Activated B cell treated with CpG ODN at 0.5 μM for 24 hours (primary cell): ENCODE results near the gene SREK1IP1. TPM values are rescaled to one million over a fixed set of nuclear protein-coding genes. Genes with fewer than 3 reads are reported as not detected.

Experiments
- ATAC-seq: fragments of 200-7000 bp; cut with Tn5 transposase; one replicate; pipeline ENCODE4 v1.10.0; 2021; ENCODE audit warnings: low read depth, mild to moderate bottlenecking, moderate library complexity
- CTCF ChIA-PET: fragments of 350-600 bp; sonication (Branson Sonifier 250); formaldehyde crosslinking; loops from one replicate; lab custom pipeline; 2021; ENCODE audit warnings: antibody characterized with exemption; lab: Charles Lee
- POLR2A ChIA-PET: fragments of 350-600 bp; sonication (Branson Sonifier 250); formaldehyde crosslinking; loops from one replicate; lab custom pipeline; 2021; ENCODE audit warnings: antibody characterized with exemption; lab: Charles Lee
- DNase-seq: peaks from one replicate; pipeline ENCODE4 v3.0.0; 2022
- H3K27ac Mint-ChIP-seq: one replicate; pipeline ENCODE4 v1.8.0; 2020; ENCODE audit warnings: mixed read lengths
- H3K27me3 Mint-ChIP-seq: one replicate; pipeline ENCODE4 v1.8.0; 2021; ENCODE audit warnings: mixed read lengths
- H3K36me3 Mint-ChIP-seq: one replicate; pipeline ENCODE4 v1.8.0; 2021; ENCODE audit warnings: low read depth, mixed read lengths
- H3K4me1 Mint-ChIP-seq: one replicate; pipeline ENCODE4 v1.8.0; 2021; ENCODE audit warnings: mixed read lengths
- H3K4me3 Mint-ChIP-seq: one replicate; pipeline ENCODE4 v1.8.0; 2020; ENCODE audit warnings: mild to moderate bottlenecking, mixed read lengths
- H3K9me3 Mint-ChIP-seq: one replicate; pipeline ENCODE4 v1.8.0; 2020; ENCODE audit warnings: mixed read lengths
- CTCF ChIP-seq: fragments of 200-600 bp; IDR thresholded peaks from one replicate; pipeline ENCODE4 v1.8.0; 2022; ENCODE audit warnings: antibody characterized with exemption, mild to moderate bottlenecking
- intact Hi-C: fragments of 100-400 bp; cut with micrococcal nuclease; formaldehyde crosslinking; loops from one replicate; pipeline ENCODE4 v1.15.1; 2024
- total RNA-seq: library from RNA; stranded (reverse); gene quantifications from 2 replicates; pipeline ENCODE4 v1.2.3, GENCODE V29; 2022

The SREK1IP1 gene
- total RNA-seq, 1 donor from 2014 or later = 21.7 TPM

GRCh38 chr5:64767959-64768357 lies 533 bp downstream of the SREK1IP1 start:
- peak overlapping the region; percentile 99 for H3K27ac Mint-ChIP-seq
- no peaks in the 10 kb centered on the region for H3K9me3 Mint-ChIP-seq
- no peak for TF ChIP-seq CTCF
- peak; percentile 15 for DNase-seq
- peak overlapping the region; percentile 100 for H3K4me3 Mint-ChIP-seq
- no peaks in the 10 kb centered on the region for H3K27me3 Mint-ChIP-seq
- POLR2A ChIA-PET = interaction anchor here (0.7 to 1.5 kb wide), 3 partner anchors 41 to 795 kb away, joined by 3 to 7 read pairs (median 6); partner anchors contain the start of genes CENPK and PPWD1
- intact Hi-C loops = loop anchor here (1.0 to 10.0 kb wide), 5 partner anchors 267 to 1377 kb away; partner anchors contain the start of genes CENPK, PPWD1, SREK1 and TRIM23
- ATAC-seq = no peak
- peaks cover 55% of the 10 kb centered on the region for H3K4me1 Mint-ChIP-seq
- H3K36me3 Mint-ChIP-seq = peaks cover 27% of the 10 kb centered on the region
- CTCF ChIA-PET = interaction anchor here (0.7 to 1.4 kb wide), 4 partner anchors 11 to 717 kb away, joined by 3 to 7 read pairs (median 4); no protein-coding TSS in a partner anchor

- Mint-ChIP-seq H3K27ac (no peak overlapping the region), H3K4me1 (peaks cover 54% of the 10 kb centered on the region), H3K27me3 (no peaks in the 10 kb centered on the region), H3K4me3 (peak overlapping the region; percentile 100), H3K9me3 (no peaks in the 10 kb centered on the region), H3K36me3 (peaks cover 28% of the 10 kb centered on the region)
- intact Hi-C loops = loop anchor here (10.0 kb wide), 2 partner anchors 268 to 1378 kb away; partner anchors contain the start of gene SREK1
- ChIA-PET POLR2A (no interaction called here), CTCF (interaction anchor here (1.4 kb wide), 1 partner anchor 12 kb away, joined by 4 read pairs; no protein-coding TSS in a partner anchor)
- no peak for DNase-seq
- no peak for ATAC-seq
- TF ChIP-seq CTCF = no peak
These were observed 1.6 kb downstream of the SREK1IP1 start for GRCh38 chr5:64766941-64767340.

GRCh38 chr5:64765804-64766504 lies 2.5 kb downstream of the SREK1IP1 start:
- ATAC-seq = no peak
- no peak for TF ChIP-seq CTCF
- Mint-ChIP-seq H3K9me3 (no peaks in the 10 kb centered on the region), H3K36me3 (peaks cover 32% of the 10 kb centered on the region), H3K27me3 (no peaks in the 10 kb centered on the region), H3K4me1 (peaks cover 49% of the 10 kb centered on the region), H3K4me3 (no peak overlapping the region), H3K27ac (no peak overlapping the region)
- intact Hi-C loops = loop anchor here (10.0 kb wide), 2 partner anchors 269 to 1379 kb away; partner anchors contain the start of gene SREK1
- no peak for DNase-seq
- ChIA-PET POLR2A (no interaction called here), CTCF (no interaction called here)

GRCh38 chr5:64763948-64764503 lies 4.5 kb downstream of the SREK1IP1 start:
- Mint-ChIP-seq H3K4me3 (no peak overlapping the region), H3K9me3 (no peaks in the 10 kb centered on the region), H3K4me1 (peaks cover 34% of the 10 kb centered on the region), H3K27ac (no peak overlapping the region), H3K27me3 (no peaks in the 10 kb centered on the region), H3K36me3 (peaks cover 49% of the 10 kb centered on the region)
- intact Hi-C loops = loop anchor here (10.0 kb wide), 2 partner anchors 271 to 1381 kb away; partner anchors contain the start of gene SREK1
- ATAC-seq (no peak), DNase-seq (no peak)
- ChIA-PET POLR2A (no interaction called here), CTCF (no interaction called here)
- TF ChIP-seq CTCF = no peak
